Neutrophil (primary cell): ENCODE data around the gene WDR74.

Source experiments
- H3K27ac ChIP-seq: fragments of 200-600 bp; sonication (generic); 2 replicates; pipeline ENCODE4 v1.5.1; 2016; ENCODE audit warnings: mild to moderate bottlenecking, moderate library complexity
- H3K27me3 ChIP-seq: fragments of 200-600 bp; sonication (generic); 2 replicates; pipeline ENCODE4 v1.6.0; 2016; ENCODE audit warnings: mild to moderate bottlenecking
- H3K36me3 ChIP-seq: fragments of 200-600 bp; sonication (generic); 2 replicates; pipeline ENCODE4 v1.5.1; 2017
- H3K4me1 ChIP-seq, 2 experiments: fragments of 200-600 bp in 1 of 2; sonication (generic) in 1 of 2; 1 replicate in 1 of 2; 2 replicates in 1 of 2; pipeline versions ENCODE4 v1.5.1 to v1.6.1; 2013 to 2016; ENCODE audit warnings: low read depth in 1 of 2, low read length in 1 of 2, mild to moderate bottlenecking in 1 of 2, moderate library complexity in 1 of 2; ENCODE audit not compliant: control insufficient read depth in 1 of 2, insufficient read depth in 1 of 2
- H3K4me3 ChIP-seq, 2 experiments: fragments of 200-600 bp in 1 of 2; sonication (generic) in 1 of 2; 1 replicate in 1 of 2; 2 replicates in 1 of 2; pipeline ENCODE4 v1.5.1; 2013 to 2016; ENCODE audit warnings: low read depth in 1 of 2, low read length in 1 of 2, mild to moderate bottlenecking in 1 of 2, moderate library complexity in 1 of 2
- H3K9me3 ChIP-seq: fragments of 200-600 bp; sonication (generic); 2 replicates; pipeline ENCODE4 v1.5.1; 2016
- CTCF ChIP-seq: fragments of 200-600 bp; sonication (generic); IDR thresholded peaks from 2 replicates; pipeline ENCODE4 v1.5.1; 2016; ENCODE audit warnings: antibody characterized with exemption

The WDR74 gene

GRCh38 chr11:62799486-62799885 lies 39.9 kb downstream of the WDR74 start:
- Histone ChIP-seq H3K9me3 (no peaks in the 10 kb centered on the region), H3K4me1 (peaks cover 13 to 15% of the 10 kb centered on the region in 2 experiments), H3K4me3 (no peak overlapping the region), H3K27ac (no peak overlapping the region), H3K36me3 (peaks cover 92% of the 10 kb centered on the region), H3K27me3 (no peaks in the 10 kb centered on the region)
- no peak for TF ChIP-seq CTCF

GRCh38 chr11:62796281-62796680 lies 43.1 kb downstream of the WDR74 start:
- H3K27ac ChIP-seq: no peak overlapping the region
- H3K4me3 ChIP-seq: no peak overlapping the region
- H3K36me3 ChIP-seq: peaks cover 92% of the 10 kb centered on the region
- H3K4me1 ChIP-seq: peaks cover 12 to 14% of the 10 kb centered on the region in 2 experiments
- no peak for TF ChIP-seq CTCF
- H3K27me3 ChIP-seq: no peaks in the 10 kb centered on the region
- no peaks in the 10 kb centered on the region for H3K9me3 ChIP-seq

GRCh38 chr11:62794201-62794775 lies 45.1 kb downstream of the WDR74 start:
- no peak for TF ChIP-seq CTCF
- Histone ChIP-seq H3K4me1 (peaks cover 23 to 27% of the 10 kb centered on the region in 2 experiments), H3K4me3 (no peak overlapping the region), H3K36me3 (peaks cover 80% of the 10 kb centered on the region), H3K9me3 (no peaks in the 10 kb centered on the region), H3K27ac (no peak overlapping the region), H3K27me3 (no peaks in the 10 kb centered on the region)

GRCh38 chr11:62792202-62792575 lies 47.2 kb downstream of the WDR74 start:
- peak overlapping the region; percentile 79 for H3K27ac ChIP-seq
- TF ChIP-seq CTCF: no peak
- peaks cover 38 to 44% of the 10 kb centered on the region in 2 experiments for H3K4me1 ChIP-seq
- peaks cover 65% of the 10 kb centered on the region for H3K36me3 ChIP-seq
- peak overlapping the region; percentile 67 to 71 for H3K4me3 ChIP-seq
- H3K9me3 ChIP-seq: no peaks in the 10 kb centered on the region
- no peaks in the 10 kb centered on the region for H3K27me3 ChIP-seq

GRCh38 chr11:62791501-62792201 lies 47.7 kb downstream of the WDR74 start, which contains the start of gene TMEM223:
TSS of gene TMEM223 (minus strand) at chr11:62792006. CDS start at chr11:62791994, 12 bp downstream.
- peak; percentile 57 for TF ChIP-seq CTCF
- H3K27me3 ChIP-seq: no peaks in the 10 kb centered on the region
- H3K4me1 ChIP-seq: peaks cover 38 to 44% of the 10 kb centered on the region in 2 experiments
- H3K9me3 ChIP-seq: no peaks in the 10 kb centered on the region
- H3K36me3 ChIP-seq: peaks cover 59% of the 10 kb centered on the region
- peak within 1 kb of the TSS; percentile 79 for H3K27ac ChIP-seq
- H3K4me3 ChIP-seq: peak within 1 kb of the TSS; percentile 67 to 71
